Measurements from ENCODE around the gene HES2.
"Not testable (repeated sequence)": the region's sequence is repeated elsewhere in the genome, so short reads cannot be mapped to it uniquely, and the experiment has no call there.

GRCh38 chr1:6445929-6446328 lies 26.2 kb upstream of the HES2 start:
- not testable (repeated sequence) for TF ChIP-seq CTCF (conservative IDR thresholded peaks at IDR 0.05; ENCODE audit: low read depth, low read length); CEBPB (IDR thresholded peaks at IDR 0.05; ENCODE audit: low read depth, low read length); POLR2A (IDR thresholded peaks at IDR 0.05; ENCODE audit: low read depth, low read length); BHLHE40 (IDR thresholded peaks at IDR 0.05; ENCODE audit: low read depth, low read length); RAD21 (IDR thresholded peaks at IDR 0.05; ENCODE audit: low read length); MAFK (IDR thresholded peaks at IDR 0.05; ENCODE audit: low read depth, low read length); MXI1 (IDR thresholded peaks at IDR 0.05; ENCODE audit: borderline replicate concordance, low read depth, low read length); SMC3 (IDR thresholded peaks at IDR 0.05; ENCODE audit: low read depth, low read length); ELK1 (IDR thresholded peaks at IDR 0.05; ENCODE audit: borderline replicate concordance, low read depth, low read length)
